ENCODE data around the gene PCLO. TPM values are rescaled to one million over a fixed set of nuclear protein-coding genes. Genes with fewer than 3 reads are reported as not detected.

Gene PCLO
- total and polyA plus RNA-seq, 2 of the 8 experiments (the other 6 are each of a cell fraction or from before 2014, with no cell fraction given): 1.5 to 3.2 TPM

DNA sequence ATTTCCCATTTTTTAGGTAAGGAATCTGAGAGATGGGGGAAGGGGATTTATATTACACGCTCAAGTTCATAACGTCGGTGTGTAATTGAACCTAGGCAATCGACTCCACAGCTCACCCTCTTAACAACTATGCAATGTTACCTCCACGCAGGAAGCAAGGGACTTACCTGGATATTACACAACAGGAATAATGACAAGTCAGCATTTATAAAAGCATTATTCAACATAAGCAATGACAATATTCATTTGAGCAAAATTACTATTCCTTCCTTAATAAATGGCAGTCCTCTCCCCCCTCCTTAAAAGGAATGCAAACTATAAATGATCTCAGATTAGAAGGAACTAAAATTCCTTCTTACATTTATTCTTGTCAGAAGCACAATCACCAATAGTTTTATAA lies 104.0 kb downstream of the PCLO start:
- Histone ChIP-seq H2AK5ac (ENCODE audit: low read depth, low read length) (no peak overlapping the region), H3K56ac (replicated peaks; ENCODE audit: insufficient read length, low read depth, low read length) (no peak overlapping the region), H3K4me2 (ENCODE audit: insufficient read depth in 1 of 2, low read depth in 2 of 2, low read length in 2 of 2) (no peak overlapping the region), H3K14ac (ENCODE audit: insufficient read length) (no peak overlapping the region), H2BK5ac (ENCODE audit: low read depth, low read length) (no peak overlapping the region), H3K4ac (replicated peaks; ENCODE audit: insufficient read length, low read depth, low read length) (no peak overlapping the region), H4K8ac (ENCODE audit: extremely low read depth, insufficient read depth, low read length) (no peak overlapping the region), H2BK20ac (ENCODE audit: low read length) (no peak overlapping the region), H3K4me3 (ENCODE audit: extremely low read depth in 1 of 4, insufficient read depth in 2 of 4, low read depth in 3 of 4, low read length in 4 of 4) (no peak overlapping the region), H3K27me3 (replicated peaks in 1 of 4; ENCODE audit: control insufficient read depth in 3 of 4, extremely low read depth in 1 of 4, insufficient read depth in 3 of 4, low read length in 3 of 4) (no peaks in the 10 kb centered on the region), H3K27ac (ENCODE audit: low read depth, low read length) (no peak overlapping the region), H2BK12ac (ENCODE audit: low read depth, low read length) (no peak overlapping the region), H3K79me2 (ENCODE audit: control insufficient read depth in 1 of 2, insufficient read depth in 2 of 2, low read length in 2 of 2) (no peaks in the 10 kb centered on the region), H3K79me1 (ENCODE audit: low read depth, low read length) (no peaks in the 10 kb centered on the region), H3K23ac (ENCODE audit: insufficient read length) (no peak overlapping the region), H2BK120ac (replicated peaks; ENCODE audit: low read depth, low read length) (no peak overlapping the region), H3K18ac (ENCODE audit: extremely low read depth, low read length) (no peak overlapping the region), H2AFZ (ENCODE audit: low read length) (no peak overlapping the region), H4K91ac (replicated peaks; ENCODE audit: insufficient read length, low read length) (no peak overlapping the region), H2BK15ac (ENCODE audit: low read length) (no peak overlapping the region), H4K20me1 (replicated peaks in 1 of 2; ENCODE audit: control insufficient read depth in 1 of 2, insufficient read depth in 2 of 2, low read length in 2 of 2) (no peaks in the 10 kb centered on the region), H3K23me2 (ENCODE audit: low read depth, low read length) (no peaks in the 10 kb centered on the region), H4K5ac (ENCODE audit: insufficient read length, low read depth, low read length) (no peak overlapping the region), H3K36me3 (ENCODE audit: control insufficient read depth in 2 of 4, insufficient read depth in 4 of 4, low read length in 3 of 4) (no peaks in the 10 kb centered on the region), H3K4me1 (replicated peaks in 1 of 4; ENCODE audit: control insufficient read depth in 3 of 4, insufficient read depth in 4 of 4, low read length in 3 of 4) (no peaks in the 10 kb centered on the region), H3K9me3 (ENCODE audit: insufficient read depth in 2 of 2, low read depth in 1 of 2, low read length in 1 of 2) (no peaks in the 10 kb centered on the region), H3K9ac (replicated peaks in 1 of 4; ENCODE audit: extremely low read depth in 1 of 4, low read depth in 3 of 4, low read length in 3 of 4) (no peak overlapping the region)
- CTCF ChIA-PET (ENCODE audit: partially characterized antibody): interaction anchor here (0.6 to 1.3 kb wide), 2 partner anchors 14 to 1136 kb away, joined by 3 to 5 read pairs; partner anchors contain the start of gene SEMA3A
- DNase-seq (ENCODE audit: low read depth in 1 of 2, low spot score in 2 of 2) (no peak), FAIRE-seq (no peak)
- 93% methylated on average over 5 of the region's 5 CpGs; no CpG with 5 or more reads in 1 of the 2 experiments for WGBS, 2 experiments (ENCODE audit: extremely low coverage in 1 of 2, insufficient coverage in 1 of 2, insufficient read length in 1 of 2, insufficient replicate concordance in 2 of 2, low coverage in 1 of 2, low lambda C conversion rate in 2 of 2, missing lambda C conversion rate in 1 of 2)
- TF ChIP-seq KDM1A (IDR thresholded peaks at IDR 0.05; ENCODE audit: borderline replicate concordance, low read length) (no peak), EGR1 (IDR thresholded peaks at IDR 0.05; ENCODE audit: borderline replicate concordance, low read depth, low read length) (no peak), CHD2 (IDR thresholded peaks at IDR 0.05; ENCODE audit: low read length) (no peak), TBP (IDR thresholded peaks at IDR 0.05; ENCODE audit: low read depth, low read length) (no peak), BACH1 (IDR thresholded peaks at IDR 0.05; ENCODE audit: low read length) (no peak), CBX8 (IDR thresholded peaks at IDR 0.05; ENCODE audit: borderline replicate concordance, low read depth, low read length) (no peak), SP4 (IDR thresholded peaks at IDR 0.05; ENCODE audit: low read length) (no peak)
- POLR2A ChIA-PET (ENCODE audit: partially characterized antibody): no interaction called here
